HepG2 (cell line): Measurements from ENCODE around the gene CAMSAP1. TPM values are rescaled to one million over a fixed set of nuclear protein-coding genes. Genes with fewer than 3 reads are reported as not detected.

Experiments
- CREB3 ChIP-seq: sonication (generic); formaldehyde crosslinking; IDR thresholded peaks from 2 replicates; pipeline ENCODE4 v1.5.0; 2020; ENCODE audit warnings: missing genetic modification reagents
- DMAP1 ChIP-seq: IDR thresholded peaks from 2 replicates; pipeline ENCODE4 v1.6.1; 2016
- ETV6 ChIP-seq: sonication (generic); formaldehyde crosslinking; conservative IDR thresholded peaks from 2 replicates; pipeline ENCODE4 v1.4.0; 2020; ENCODE audit warnings: missing genetic modification reagents
- GMEB2 ChIP-seq: IDR thresholded peaks from 2 replicates; pipeline ENCODE4 v1.6.1; 2016; ENCODE audit warnings: missing biosample characterization, missing genetic modification reagents, low read depth
- HDAC1 ChIP-seq: sonication (generic); formaldehyde crosslinking; IDR thresholded peaks from 2 replicates; pipeline ENCODE4 v1.5.1; 2020; ENCODE audit warnings: mild to moderate bottlenecking, missing genetic modification reagents
- HNRNPH1 ChIP-seq: fragments of 200-400 bp; formaldehyde crosslinking; optimal IDR thresholded peaks from 2 replicates; pipeline ENCODE3; 2017; ENCODE audit warnings: mild to moderate bottlenecking, low read depth, low read length
- JARID2 ChIP-seq: sonication (generic); formaldehyde crosslinking; IDR thresholded peaks from 2 replicates; pipeline ENCODE4 v1.8.1; 2023; ENCODE audit warnings: missing genetic modification reagents, inconsistent platforms; ENCODE audit not compliant: insufficient replicate concordance
- KDM2A ChIP-seq: sonication (generic); formaldehyde crosslinking; IDR thresholded peaks from 2 replicates; pipeline ENCODE4 v1.4.0; 2020; ENCODE audit warnings: low read depth, missing genetic modification reagents, borderline replicate concordance
- MTA1 ChIP-seq: sonication (generic); formaldehyde crosslinking; IDR thresholded peaks from 2 replicates; pipeline ENCODE4 v1.4.0; 2020; ENCODE audit warnings: missing genetic modification reagents, mild to moderate bottlenecking, borderline replicate concordance
- MXD4 ChIP-seq: IDR thresholded peaks from 2 replicates; pipeline ENCODE4 v1.6.1; 2016; ENCODE audit warnings: mild to moderate bottlenecking, missing biosample characterization, missing genetic modification reagents
- RXRA ChIP-seq: sonication (generic); formaldehyde crosslinking; IDR thresholded peaks from 2 replicates; pipeline ENCODE4 v1.5.1; 2020; ENCODE audit warnings: missing genetic modification reagents
- ZFAT ChIP-seq: sonication (generic); formaldehyde crosslinking; conservative IDR thresholded peaks from 2 replicates; pipeline ENCODE4 v1.8.1; 2023; ENCODE audit warnings: missing genetic modification reagents, inconsistent platforms
- ZHX2 ChIP-seq, 2 experiments: sonication (generic) in 1 of 2; formaldehyde crosslinking in 1 of 2; IDR thresholded peaks; 2 replicates each; pipeline versions ENCODE4 v1.6.1 to v1.9.0; 2014 to 2022; ENCODE audit warnings: antibody characterized with exemption in 1 of 2, borderline replicate concordance in 1 of 2, inconsistent platforms in 1 of 2, low read depth in 1 of 2, missing genetic modification reagents in 1 of 2
- ZNF274 ChIP-seq: sonication (generic); formaldehyde crosslinking; IDR thresholded peaks from 2 replicates; pipeline ENCODE4 v1.5.1; 2020; ENCODE audit warnings: mild to moderate bottlenecking, missing genetic modification reagents
- ZNF296 ChIP-seq: sonication (generic); formaldehyde crosslinking; conservative IDR thresholded peaks from 2 replicates; pipeline ENCODE4 v1.5.0; 2020; ENCODE audit warnings: mild to moderate bottlenecking, missing genetic modification reagents
- ZNF557 ChIP-seq: sonication (generic); formaldehyde crosslinking; IDR thresholded peaks from 2 replicates; pipeline ENCODE4 v1.4.0; 2020; ENCODE audit warnings: missing genetic modification reagents
- ZNF580 ChIP-seq: IDR thresholded peaks from 2 replicates; pipeline ENCODE4 v1.6.1; 2016; ENCODE audit warnings: low read depth, borderline replicate concordance
- ZXDC ChIP-seq: sonication (generic); formaldehyde crosslinking; IDR thresholded peaks from 2 replicates; pipeline ENCODE4 v1.5.0; 2020; ENCODE audit warnings: mild to moderate bottlenecking, missing genetic modification reagents
- polyA plus RNA-seq, 8 experiments: library from polyadenylated mRNA; depleted of rRNA in 3 of 8; stranded (reverse) in 7 of 8; unstranded in 1 of 8; fragments of >200 nt; fragmentation: Illumina TruSeq in 4 of 8; extraction: Trizol in 4 of 8; gene quantifications; 2 replicates each; pipeline versions ENCODE4 v1.2.1 to v1.2.3, GENCODE V29; 2011 to 2016; ENCODE audit warnings: low read depth in 4 of 8, missing spikeins in 1 of 8, mixed read lengths in 1 of 8; ENCODE audit not compliant: insufficient read depth in 1 of 8
- total RNA-seq, 5 experiments: library from RNA; depleted of rRNA; stranded (reverse); fragments of >200 nt; fragmentation: Illumina TruSeq; extraction: Trizol; gene quantifications; 2 replicates each; pipeline ENCODE4 v1.2.3, GENCODE V29; 2016; ENCODE audit warnings: low read depth in 1 of 5

CAMSAP1 gene
- total and polyA plus RNA-seq, 2 of the 13 experiments (the other 11 are each of a cell fraction or from before 2014, with no cell fraction given): 3.8 to 12.4 TPM

- TF ChIP-seq ZHX2 (IDR thresholded peaks at IDR 0.05; ENCODE audit: low read depth) (no peak), ZHX2 (CRISPR knock-in tag; IDR thresholded peaks at IDR 0.05; ENCODE audit: borderline replicate concordance) (peak; percentile 95), ZNF580 (no peak; the same call in 1 of the 2 replicates), HNRNPH1 (no peak), MTA1 (CRISPR knock-in tag) (0 out of 2 replicates have a peak, but pooled peaks have one; percentile 27), RXRA (0 out of 2 replicates have a peak, but pooled peaks have one; percentile 15), ZFAT (CRISPR knock-in tag) (0 out of 2 replicates have a peak, but pooled peaks have one; percentile 64), ZNF557 (CRISPR knock-in tag) (no peak), ZXDC (CRISPR knock-in tag) (0 out of 2 replicates have a peak, but pooled peaks have one; percentile 4), MXD4 (CRISPR knock-in tag) (peak; percentile 68; the same call in 1 of the 2 replicates), KDM2A (CRISPR knock-in tag) (no peak), DMAP1 (CRISPR knock-in tag) (peak; percentile 38; the same call in 1 of the 2 replicates), GMEB2 (CRISPR knock-in tag) (no peak), CREB3 (CRISPR knock-in tag) (0 out of 2 replicates have a peak, but pooled peaks have one; percentile 56), ETV6 (no peak), JARID2 (CRISPR knock-in tag) (no peak), HDAC1 (no peak), ZNF274 (no peak), ZNF296 (no peak)
Measured at GRCh38 chr9:135908093-135908753, 877 bp upstream of the CAMSAP1 start (continued).
